CD4-positive, alpha-beta T cell treated with Interleukin-17A for 1 hour (primary cell): ENCODE results near the gene CHPT1.

Source experiments
- DNase-seq: peaks from one replicate; pipeline ENCODE4 v3.0.0-alpha.2; 2020

CHPT1 gene

DNA sequence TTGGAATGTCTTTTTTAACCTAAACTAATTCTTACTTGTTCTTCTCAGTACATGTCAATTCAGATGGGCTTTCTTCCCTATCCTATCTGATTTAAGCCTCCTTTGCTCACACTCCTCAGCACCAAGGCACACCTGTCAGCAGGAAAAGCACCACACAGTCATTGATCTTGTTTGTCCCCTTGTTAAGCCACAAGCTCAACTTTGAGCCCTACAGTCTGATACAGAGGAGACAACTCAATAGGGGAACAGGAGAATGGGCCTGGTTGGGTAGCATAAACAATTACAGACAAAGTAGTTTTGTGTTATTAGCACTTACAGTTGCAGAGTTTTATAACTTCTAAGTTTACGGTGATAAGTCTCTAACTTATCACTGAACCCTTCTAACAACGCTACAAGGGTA, 71.3 kb downstream of the CHPT1 start:
- no peak for DNase-seq

DNA sequence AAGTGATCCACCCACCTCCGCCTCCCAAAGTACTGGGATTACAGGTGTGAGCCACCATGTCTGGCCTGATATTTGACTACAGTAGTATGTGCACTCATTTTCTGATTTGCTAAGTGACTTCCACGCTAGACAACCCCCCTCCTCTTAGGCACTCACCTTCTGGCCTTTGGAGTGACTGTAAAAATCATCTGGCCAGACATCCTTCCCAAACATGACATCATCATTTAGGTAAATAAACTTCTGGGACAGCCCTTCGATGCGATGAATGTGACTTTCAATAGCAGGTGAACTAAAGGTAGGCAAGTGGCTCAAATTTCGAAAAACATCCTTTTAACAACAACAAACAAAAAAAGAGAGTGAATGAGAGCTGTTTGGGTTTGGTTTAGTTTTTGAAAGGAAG, 72.4 kb downstream of the CHPT1 start:
- DNase-seq, result no peak

GRCh38 chr12:101772012-101772775, 74.8 kb downstream of the CHPT1 start:
- DNase-seq, result no peak

- DNase-seq, result peak; percentile 81
Measured at GRCh38 chr12:101773650-101774162, 76.3 kb downstream of the CHPT1 start.

- DNase-seq, result no peak
Measured at GRCh38 chr12:101775816-101776215, 78.4 kb downstream of the CHPT1 start.

GRCh38 chr12:101777485-101777884, 80.0 kb downstream of the CHPT1 start:
- DNase-seq, result no peak

DNA sequence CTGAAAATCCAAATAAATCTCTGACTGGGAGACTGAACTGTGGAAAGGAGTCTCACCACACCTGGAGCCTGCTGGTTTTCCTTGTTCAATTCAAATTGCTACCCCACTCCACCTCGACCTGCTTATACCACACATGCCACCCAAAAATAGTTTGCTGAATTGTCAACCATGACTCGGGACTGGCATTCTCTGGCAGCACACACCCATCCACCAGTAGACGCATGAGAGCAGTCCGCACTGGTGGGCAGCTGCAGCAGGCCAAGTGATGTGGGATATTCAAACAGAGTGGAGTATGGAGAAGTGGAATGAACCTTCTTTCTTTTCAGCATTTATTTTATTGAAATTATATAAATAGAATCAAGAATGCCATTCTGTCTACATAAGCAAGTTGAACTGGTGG, 80.5 kb downstream of the CHPT1 start:
- no peak for DNase-seq
